ENCODE data around the gene NBDY.

DNA sequence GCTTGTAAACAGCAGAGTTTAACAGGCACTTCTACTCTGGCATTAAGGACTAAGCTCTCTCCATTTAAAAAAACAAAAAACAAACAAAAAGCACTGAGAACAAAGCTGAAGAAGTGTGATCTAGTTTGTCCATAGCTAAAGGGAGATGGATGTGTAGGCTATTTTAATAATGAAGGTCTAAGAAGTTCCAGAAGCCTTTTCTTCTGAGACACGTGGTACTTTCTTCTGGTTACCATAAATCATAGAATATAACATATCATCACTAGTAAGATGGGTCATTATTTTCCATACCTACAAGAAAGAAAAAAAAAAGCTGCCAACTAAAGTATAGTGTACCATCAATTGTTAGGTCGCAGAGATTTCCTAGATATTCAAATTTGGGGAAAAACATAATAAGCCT lies 722 bp upstream of the NBDY start:
- TF ChIP-seq, protein P1, sequence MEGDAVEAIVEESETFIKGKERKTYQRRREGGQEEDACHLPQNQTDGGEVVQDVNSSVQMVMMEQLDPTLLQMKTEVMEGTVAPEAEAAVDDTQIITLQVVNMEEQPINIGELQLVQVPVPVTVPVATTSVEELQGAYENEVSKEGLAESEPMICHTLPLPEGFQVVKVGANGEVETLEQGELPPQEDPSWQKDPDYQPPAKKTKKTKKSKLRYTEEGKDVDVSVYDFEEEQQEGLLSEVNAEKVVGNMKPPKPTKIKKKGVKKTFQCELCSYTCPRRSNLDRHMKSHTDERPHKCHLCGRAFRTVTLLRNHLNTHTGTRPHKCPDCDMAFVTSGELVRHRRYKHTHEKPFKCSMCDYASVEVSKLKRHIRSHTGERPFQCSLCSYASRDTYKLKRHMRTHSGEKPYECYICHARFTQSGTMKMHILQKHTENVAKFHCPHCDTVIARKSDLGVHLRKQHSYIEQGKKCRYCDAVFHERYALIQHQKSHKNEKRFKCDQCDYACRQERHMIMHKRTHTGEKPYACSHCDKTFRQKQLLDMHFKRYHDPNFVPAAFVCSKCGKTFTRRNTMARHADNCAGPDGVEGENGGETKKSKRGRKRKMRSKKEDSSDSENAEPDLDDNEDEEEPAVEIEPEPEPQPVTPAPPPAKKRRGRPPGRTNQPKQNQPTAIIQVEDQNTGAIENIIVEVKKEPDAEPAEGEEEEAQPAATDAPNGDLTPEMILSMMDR (IDR thresholded peaks at IDR 0.05) = no peak
- TF ChIP-seq ELF4 (CRISPR knock-in tag; IDR thresholded peaks at IDR 0.05; ENCODE audit: low read depth) (no peak), ETV6 (CRISPR knock-in tag; IDR thresholded peaks at IDR 0.05) (no peak), KAT7 (CRISPR knock-in tag; IDR thresholded peaks at IDR 0.05; ENCODE audit: borderline replicate concordance) (no peak), FOXJ3 (CRISPR knock-in tag; IDR thresholded peaks at IDR 0.05; ENCODE audit: borderline replicate concordance) (no peak), IRF2 (CRISPR knock-in tag; IDR thresholded peaks at IDR 0.05; ENCODE audit: borderline replicate concordance, low read depth) (no peak), CREM (CRISPR knock-in tag; IDR thresholded peaks at IDR 0.05) (no peak), ZNF121 (CRISPR knock-in tag; IDR thresholded peaks at IDR 0.05) (no peak), GABPB1 (CRISPR knock-in tag; IDR thresholded peaks at IDR 0.05) (no peak), CBFB (CRISPR knock-in tag; IDR thresholded peaks at IDR 0.05; ENCODE audit: low read depth) (no peak)
- TF ChIP-seq, protein P2, sequence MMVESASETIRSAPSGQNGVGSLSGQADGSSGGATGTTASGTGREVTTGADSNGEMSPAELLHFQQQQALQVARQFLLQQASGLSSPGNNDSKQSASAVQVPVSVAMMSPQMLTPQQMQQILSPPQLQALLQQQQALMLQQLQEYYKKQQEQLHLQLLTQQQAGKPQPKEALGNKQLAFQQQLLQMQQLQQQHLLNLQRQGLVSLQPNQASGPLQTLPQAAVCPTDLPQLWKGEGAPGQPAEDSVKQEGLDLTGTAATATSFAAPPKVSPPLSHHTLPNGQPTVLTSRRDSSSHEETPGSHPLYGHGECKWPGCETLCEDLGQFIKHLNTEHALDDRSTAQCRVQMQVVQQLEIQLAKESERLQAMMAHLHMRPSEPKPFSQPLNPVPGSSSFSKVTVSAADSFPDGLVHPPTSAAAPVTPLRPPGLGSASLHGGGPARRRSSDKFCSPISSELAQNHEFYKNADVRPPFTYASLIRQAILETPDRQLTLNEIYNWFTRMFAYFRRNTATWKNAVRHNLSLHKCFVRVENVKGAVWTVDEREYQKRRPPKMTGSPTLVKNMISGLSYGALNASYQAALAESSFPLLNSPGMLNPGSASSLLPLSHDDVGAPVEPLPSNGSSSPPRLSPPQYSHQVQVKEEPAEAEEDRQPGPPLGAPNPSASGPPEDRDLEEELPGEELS (CRISPR knock-in tag; IDR thresholded peaks at IDR 0.05) = no peak
- TF ChIP-seq, protein P3, sequence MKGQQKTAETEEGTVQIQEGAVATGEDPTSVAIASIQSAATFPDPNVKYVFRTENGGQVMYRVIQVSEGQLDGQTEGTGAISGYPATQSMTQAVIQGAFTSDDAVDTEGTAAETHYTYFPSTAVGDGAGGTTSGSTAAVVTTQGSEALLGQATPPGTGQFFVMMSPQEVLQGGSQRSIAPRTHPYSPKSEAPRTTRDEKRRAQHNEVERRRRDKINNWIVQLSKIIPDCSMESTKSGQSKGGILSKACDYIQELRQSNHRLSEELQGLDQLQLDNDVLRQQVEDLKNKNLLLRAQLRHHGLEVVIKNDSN (CRISPR knock-in tag; IDR thresholded peaks at IDR 0.05) = no peak
